ENCODE data around the gene MAML2. TPM values are rescaled to one million over a fixed set of nuclear protein-coding genes. Genes with fewer than 3 reads are reported as not detected.

Gene MAML2
- total and polyA plus RNA-seq, 2 donors = 7.9 to 25.6 TPM

GRCh38 chr11:96332126-96332771 lies 10.7 kb downstream of the MAML2 start:
- Histone ChIP-seq H3K4me1 (ENCODE audit: insufficient read depth) (peaks cover 1% of the 10 kb centered on the region), H3K4me3 (ENCODE audit: low read depth, low read length) (no peak overlapping the region)
- WGBS = 54% methylated on average over 8 of the region's 8 CpGs

DNA sequence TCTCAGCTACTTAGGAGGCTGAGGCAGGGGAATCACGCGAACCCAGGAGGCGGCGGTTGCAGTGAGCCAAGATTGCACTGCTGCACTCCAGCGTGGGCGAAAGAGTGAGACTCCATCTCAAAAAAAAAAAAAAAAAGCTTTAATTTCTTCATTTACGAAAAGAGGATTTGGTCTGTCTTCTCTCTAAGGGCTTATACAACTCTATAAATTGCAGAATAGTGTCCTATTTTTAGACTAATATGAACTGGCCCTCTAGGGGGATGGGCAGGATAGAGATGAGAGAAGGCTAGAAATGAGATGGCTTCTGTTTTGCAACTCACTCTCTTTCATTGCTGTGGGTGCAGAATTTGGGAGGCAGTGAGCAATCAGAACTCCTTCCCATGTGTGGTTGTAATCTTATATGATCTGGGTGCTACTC lies 11.3 kb downstream of the MAML2 start:
- Histone ChIP-seq H3K36me3 (ENCODE audit: insufficient read depth) (no peaks in the 10 kb centered on the region), H3K27ac (ENCODE audit: low read depth) (no peak overlapping the region), H3K4me1 (ENCODE audit: insufficient read depth) (peaks cover 1% of the 10 kb centered on the region), H3K4me3 (ENCODE audit: low read depth, low read length) (no peak overlapping the region)
- DNase-seq (ENCODE audit: extremely low spot score) = no peak
- 83% methylated on average over 7 of the region's 7 CpGs for WGBS

More at GRCh38 chr11:96332126-96332771, 10.7 kb downstream of the MAML2 start:
- Histone ChIP-seq H3K27ac (ENCODE audit: low read depth) (no peak overlapping the region), H3K36me3 (ENCODE audit: insufficient read depth) (no peaks in the 10 kb centered on the region)
- DNase-seq (ENCODE audit: extremely low spot score) = no peak

DNA sequence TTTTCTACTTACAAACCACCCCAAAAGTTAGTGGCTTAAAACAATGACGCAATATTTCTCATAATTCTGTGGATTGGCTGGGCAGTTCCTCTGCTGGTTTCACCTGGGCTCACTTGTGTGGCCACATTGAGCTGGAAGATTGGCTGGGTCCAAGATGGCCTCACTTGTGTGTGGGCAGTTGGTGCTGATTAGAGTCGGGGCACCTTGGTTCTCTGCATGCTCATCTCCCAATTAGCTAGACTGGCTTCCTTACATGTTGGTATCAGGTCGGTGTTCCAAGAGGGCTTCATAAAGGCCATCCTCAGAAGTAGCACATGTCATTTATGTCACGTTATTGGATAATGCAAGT lies 12.5 kb downstream of the MAML2 start:
- no peak for DNase-seq (ENCODE audit: extremely low spot score)
- Histone ChIP-seq H3K4me1 (ENCODE audit: insufficient read depth) (peaks cover 1% of the 10 kb centered on the region), H3K27ac (ENCODE audit: low read depth) (no peak overlapping the region), H3K4me3 (ENCODE audit: low read depth, low read length) (no peak overlapping the region), H3K36me3 (ENCODE audit: insufficient read depth) (no peaks in the 10 kb centered on the region)
- WGBS = 96% methylated on average over 4 of the region's 4 CpGs

GRCh38 chr11:96329855-96330510 lies 13.0 kb downstream of the MAML2 start:
- no peak overlapping the region for H3K4me3 ChIP-seq (ENCODE audit: low read depth, low read length)
- 62% methylated on average over 3 of the region's 3 CpGs for WGBS
- no peak overlapping the region for H3K27ac ChIP-seq (ENCODE audit: low read depth)
- peaks cover 1% of the 10 kb centered on the region for H3K4me1 ChIP-seq (ENCODE audit: insufficient read depth)
- no peak for DNase-seq (ENCODE audit: extremely low spot score)
- H3K36me3 ChIP-seq (ENCODE audit: insufficient read depth) = peaks cover under 1% of the 10 kb centered on the region

DNA sequence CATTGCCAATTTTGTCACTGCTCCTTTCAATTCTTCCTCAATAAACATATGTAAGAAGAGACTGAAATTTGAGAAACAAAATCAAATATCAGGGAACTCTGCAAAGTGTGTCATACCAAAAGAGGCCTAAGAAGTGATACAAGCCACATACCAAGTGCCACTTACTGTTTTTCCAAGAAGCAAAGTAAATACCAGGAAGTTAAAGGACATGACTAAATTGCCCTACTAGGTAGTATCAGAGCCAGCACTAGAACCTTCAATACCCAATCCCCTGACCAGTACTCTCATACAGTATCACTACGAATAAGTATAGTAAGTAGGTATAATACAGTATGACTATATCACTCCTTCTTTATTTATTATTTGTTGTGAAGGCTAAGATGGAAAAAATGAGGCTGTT lies 13.6 kb downstream of the MAML2 start:
- WGBS = 89% methylated on average over 1 of the region's 1 CpG
- Histone ChIP-seq H3K4me1 (ENCODE audit: insufficient read depth) (peaks cover 1% of the 10 kb centered on the region), H3K36me3 (ENCODE audit: insufficient read depth) (peaks cover 2% of the 10 kb centered on the region), H3K27ac (ENCODE audit: low read depth) (no peak overlapping the region), H3K4me3 (ENCODE audit: low read depth, low read length) (no peak overlapping the region)
- no peak for DNase-seq (ENCODE audit: extremely low spot score)

DNA sequence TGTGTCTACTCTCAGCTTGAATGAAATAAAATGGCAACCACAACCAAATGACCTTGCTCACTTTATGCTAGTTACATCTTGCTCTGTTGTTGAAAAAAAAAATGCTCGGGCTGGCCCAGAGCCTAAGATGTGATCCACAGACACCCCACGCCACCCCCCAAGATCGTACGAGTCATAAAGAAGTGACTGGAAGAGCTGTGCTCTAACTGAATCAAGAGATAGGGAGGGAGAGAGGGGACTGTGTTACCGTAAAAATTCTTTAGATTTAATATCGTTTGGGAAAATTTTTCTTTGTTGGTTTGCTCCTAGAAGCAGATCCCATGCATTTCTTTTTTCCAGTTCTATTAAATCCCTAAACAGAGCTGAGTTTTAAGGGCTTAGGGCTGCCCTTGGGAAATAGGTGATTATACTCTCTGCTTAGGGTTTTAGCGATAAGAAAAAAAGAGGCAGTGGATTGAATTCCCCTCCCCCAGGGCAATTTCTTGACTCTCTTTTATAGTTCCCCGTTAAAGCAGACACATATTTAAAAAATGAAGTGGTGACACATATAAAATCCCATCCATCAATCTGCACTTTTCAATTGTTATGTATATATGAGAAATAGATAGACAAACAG lies 14.5 kb downstream of the MAML2 start:
- WGBS = 38% methylated on average over 8 of the region's 8 CpGs
- Histone ChIP-seq H3K4me3 (ENCODE audit: low read depth, low read length) (no peak overlapping the region), H3K36me3 (ENCODE audit: insufficient read depth) (peaks cover 2% of the 10 kb centered on the region), H3K4me1 (ENCODE audit: insufficient read depth) (peaks cover 1% of the 10 kb centered on the region), H3K27ac (ENCODE audit: low read depth) (peak overlapping the region; percentile 2)
- DNase-seq (ENCODE audit: extremely low spot score) = no peak

DNA sequence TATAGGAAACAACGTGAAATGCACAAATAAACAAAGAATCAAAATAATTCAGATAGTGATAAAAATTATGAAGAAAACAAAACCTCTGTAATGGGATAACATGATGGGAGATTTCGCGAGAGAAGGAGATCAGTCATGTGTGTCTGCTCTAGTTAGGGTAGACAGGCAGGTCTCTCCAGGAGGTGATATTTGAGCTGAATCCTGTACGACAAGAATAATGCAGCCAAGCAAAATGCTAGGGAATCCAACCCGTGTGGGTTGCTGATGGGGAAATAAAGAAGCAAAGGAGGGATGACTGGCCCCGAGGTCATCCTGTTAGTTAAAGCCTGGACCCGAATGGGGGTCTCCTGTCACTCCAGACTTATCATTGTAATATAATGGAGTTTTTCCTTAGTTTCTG lies 16.0 kb downstream of the MAML2 start:
- no peak overlapping the region for H3K4me3 ChIP-seq (ENCODE audit: low read depth, low read length)
- no peak for DNase-seq (ENCODE audit: extremely low spot score)
- peaks cover 1% of the 10 kb centered on the region for H3K4me1 ChIP-seq (ENCODE audit: insufficient read depth)
- 94% methylated on average over 7 of the region's 7 CpGs for WGBS
- peaks cover 2% of the 10 kb centered on the region for H3K36me3 ChIP-seq (ENCODE audit: insufficient read depth)
- H3K27ac ChIP-seq (ENCODE audit: low read depth) = no peak overlapping the region

DNA sequence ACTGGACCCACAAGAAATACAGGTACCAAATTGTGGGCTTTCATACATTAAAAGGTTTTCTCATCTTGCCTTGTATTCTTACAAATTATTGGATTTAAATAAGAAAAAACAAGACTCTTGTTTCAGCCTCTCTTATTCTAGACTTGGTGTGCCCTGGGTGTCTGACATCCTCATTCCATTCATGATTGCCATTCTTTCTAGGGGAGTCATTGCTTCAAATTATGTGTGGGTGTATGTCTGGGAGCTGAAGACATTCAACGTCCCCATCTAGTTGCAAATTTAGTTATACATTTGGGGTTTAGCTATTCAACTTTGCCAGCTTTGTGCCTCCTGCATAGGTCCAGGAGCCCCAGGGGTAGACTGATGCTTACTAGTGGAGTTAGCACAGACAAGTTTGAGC lies 18.1 kb downstream of the MAML2 start:
- WGBS = 12% methylated on average over 1 of the region's 1 CpG
- Histone ChIP-seq H3K4me1 (ENCODE audit: insufficient read depth) (no peaks in the 10 kb centered on the region), H3K36me3 (ENCODE audit: insufficient read depth) (peaks cover 2% of the 10 kb centered on the region), H3K27ac (ENCODE audit: low read depth) (no peak overlapping the region), H3K4me3 (ENCODE audit: low read depth, low read length) (no peak overlapping the region)
- no peak for DNase-seq (ENCODE audit: extremely low spot score)

GRCh38 chr11:96323642-96323985 lies 19.4 kb downstream of the MAML2 start:
- Histone ChIP-seq H3K4me1 (ENCODE audit: insufficient read depth) (peaks cover 1% of the 10 kb centered on the region), H3K36me3 (ENCODE audit: insufficient read depth) (peaks cover 2% of the 10 kb centered on the region), H3K27ac (ENCODE audit: low read depth) (no peak overlapping the region), H3K4me3 (ENCODE audit: low read depth, low read length) (no peak overlapping the region)
- DNase-seq (ENCODE audit: extremely low spot score) = no peak
- 92% methylated on average over 6 of the region's 6 CpGs for WGBS

DNA sequence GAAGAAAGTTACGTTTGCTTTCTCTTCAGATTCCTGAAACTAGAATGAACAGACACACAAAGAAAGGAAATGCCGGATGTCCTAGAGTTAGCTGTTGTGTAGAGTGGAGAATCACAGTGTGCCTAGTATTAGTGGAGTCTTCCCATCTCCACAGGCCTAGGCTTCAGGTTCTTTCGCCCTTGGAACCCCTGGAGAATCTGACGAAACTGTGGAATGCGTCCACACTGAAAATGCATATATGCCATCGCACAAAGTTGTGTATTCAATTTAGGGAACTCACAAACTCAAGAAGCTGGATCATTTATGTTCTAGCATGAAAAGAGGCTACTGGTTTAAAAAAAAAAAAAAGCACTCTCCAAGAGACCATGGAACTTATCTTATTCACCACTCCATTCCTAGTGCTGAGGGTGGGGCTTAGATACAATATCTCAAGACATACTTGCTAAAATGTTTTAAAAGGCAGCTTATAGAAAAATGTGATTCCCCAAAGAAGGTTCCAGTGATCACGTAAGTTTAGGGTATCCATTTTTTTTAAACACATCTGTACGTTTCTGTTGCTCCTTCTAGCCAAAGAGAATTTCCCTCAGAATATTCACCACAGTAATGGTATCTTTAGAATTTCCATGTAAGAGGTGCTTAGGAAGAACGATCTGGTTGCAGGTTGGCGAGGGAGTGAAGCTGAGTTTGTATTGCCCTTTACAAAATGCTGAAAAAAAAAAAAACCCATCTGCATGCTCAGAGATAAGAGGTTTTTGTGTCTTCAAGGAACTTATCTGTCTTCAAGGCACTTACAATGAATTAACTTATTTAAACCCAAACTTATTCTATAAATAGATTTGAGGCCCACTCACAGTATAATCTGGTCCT lies 20.0 kb downstream of the MAML2 start:
- DNase-seq (ENCODE audit: extremely low spot score) = no peak
- Histone ChIP-seq H3K4me3 (ENCODE audit: low read depth, low read length) (no peak overlapping the region), H3K36me3 (ENCODE audit: insufficient read depth) (peaks cover 2% of the 10 kb centered on the region), H3K4me1 (ENCODE audit: insufficient read depth) (peaks cover 1% of the 10 kb centered on the region), H3K27ac (ENCODE audit: low read depth) (no peak overlapping the region)
- WGBS = 94% methylated on average over 10 of the region's 10 CpGs

GRCh38 chr11:96321091-96321490 lies 21.9 kb downstream of the MAML2 start:
- Histone ChIP-seq H3K27ac (ENCODE audit: low read depth) (no peak overlapping the region), H3K4me3 (ENCODE audit: low read depth, low read length) (no peak overlapping the region), H3K36me3 (ENCODE audit: insufficient read depth) (peaks cover 2% of the 10 kb centered on the region), H3K4me1 (ENCODE audit: insufficient read depth) (peaks cover 1% of the 10 kb centered on the region)
- WGBS = 91% methylated on average over 5 of the region's 5 CpGs
- DNase-seq (ENCODE audit: extremely low spot score) = no peak

- no peak for DNase-seq (ENCODE audit: extremely low spot score)
- 72% methylated on average over 2 of the region's 2 CpGs for WGBS
- H3K4me1 ChIP-seq (ENCODE audit: insufficient read depth) = peaks cover 1% of the 10 kb centered on the region
- peaks cover 2% of the 10 kb centered on the region for H3K36me3 ChIP-seq (ENCODE audit: insufficient read depth)
- no peak overlapping the region for H3K4me3 ChIP-seq (ENCODE audit: low read depth, low read length)
- no peak overlapping the region for H3K27ac ChIP-seq (ENCODE audit: low read depth)
These were observed 22.9 kb downstream of the MAML2 start for GRCh38 chr11:96319898-96320656.

DNA sequence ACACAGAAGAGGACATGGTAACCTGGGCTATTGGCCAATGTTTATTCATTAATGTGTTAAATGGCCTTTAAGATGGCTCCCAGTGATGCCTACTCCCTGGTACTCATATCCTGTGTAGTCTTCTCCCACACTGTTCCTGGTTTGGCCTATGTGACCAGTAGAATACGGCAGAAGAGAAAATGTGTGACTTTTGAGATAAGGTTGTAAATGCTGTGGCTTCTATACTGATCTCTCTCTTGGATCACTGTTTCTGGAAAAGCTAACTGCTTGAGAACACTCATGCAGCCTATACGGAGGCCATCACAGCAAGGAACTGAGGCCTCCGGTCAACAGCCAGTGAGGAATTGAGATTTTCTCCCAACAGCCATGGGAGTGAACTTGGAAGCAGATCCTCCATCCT lies 24.1 kb downstream of the MAML2 start:
- no peaks in the 10 kb centered on the region for H3K36me3 ChIP-seq (ENCODE audit: insufficient read depth)
- 85% methylated on average over 3 of the region's 3 CpGs for WGBS
- no peak overlapping the region for H3K4me3 ChIP-seq (ENCODE audit: low read depth, low read length)
- no peak for DNase-seq (ENCODE audit: extremely low spot score)
- peaks cover 1% of the 10 kb centered on the region for H3K4me1 ChIP-seq (ENCODE audit: insufficient read depth)
- no peak overlapping the region for H3K27ac ChIP-seq (ENCODE audit: low read depth)

Data from urinary bladder (tissue), 4 donors.